H1 (cell line): ENCODE data around the gene PHC1. TPM values are rescaled to one million over a fixed set of nuclear protein-coding genes. Genes with fewer than 3 reads are reported as not detected.

Source experiments
- ASH2L ChIP-seq: fragments of 200-600, 300-600 bp; sonication (generic); IDR thresholded peaks from one replicate; pipeline ENCODE4 v1.7.1; 2017; ENCODE audit warnings: low read length
- CTBP2 ChIP-seq: IDR thresholded peaks from 2 replicates; pipeline ENCODE4 v1.7.0; 2011; ENCODE audit warnings: borderline replicate concordance, mild to moderate bottlenecking, moderate library complexity, mixed read lengths, low read length; ENCODE audit not compliant: insufficient read depth, insufficient read length
- HDAC2 ChIP-seq, 2 experiments: fragments of 300-600 bp in 1 of 2; sonication (generic) in 1 of 2; IDR thresholded peaks; 2 replicates each; pipeline ENCODE4 v1.6.1; 2011 to 2012; ENCODE audit warnings: low read depth in 2 of 2, low read length in 2 of 2, mild to moderate bottlenecking in 2 of 2, moderate library complexity in 2 of 2, borderline replicate concordance in 1 of 2, inconsistent platforms in 1 of 2
- KDM1A ChIP-seq: fragments of 200-600, 300-600 bp; sonication (generic); IDR thresholded peaks from 2 replicates; pipeline ENCODE4 v1.7.1; 2016; ENCODE audit warnings: mild to moderate bottlenecking, low read length, borderline replicate concordance
- PHF8 ChIP-seq: fragments of 200-600 bp; sonication (generic); conservative IDR thresholded peaks from 2 replicates; pipeline ENCODE4 v1.7.1; 2012; ENCODE audit warnings: low read depth, mild to moderate bottlenecking, inconsistent platforms, low read length, moderate library complexity
- SAP30 ChIP-seq: fragments of 300-600 bp; sonication (generic); IDR thresholded peaks from 2 replicates; pipeline ENCODE4 v1.7.1; 2012; ENCODE audit warnings: low read length, moderate library complexity, mild to moderate bottlenecking, inconsistent platforms; ENCODE audit not compliant: insufficient read depth, insufficient replicate concordance
- polyA plus RNA-seq, 7 experiments: library from polyadenylated mRNA; depleted of rRNA in 3 of 7; stranded (reverse) in 5 of 7; unstranded in 2 of 7; fragments of >200 nt in 5 of 7; fragments of 200-250 nt in 2 of 7; gene quantifications; 1 replicate in 5 of 7; 2 replicates in 1 of 7; 4 replicates in 1 of 7; pipeline versions ENCODE4 v1.2.1 to v1.2.3, GENCODE V29; 2011 to 2013; ENCODE audit warnings: missing spikeins in 2 of 7, mixed read lengths in 2 of 7
- total RNA-seq: library from RNA; stranded (reverse); fragmentation: NEBNext Ultra II Directional; extraction: Animal tissue kit (Norgen Biotek cat#: 25700); gene quantifications from 2 replicates; pipeline ENCODE4 v1.2.1, GENCODE V29; 2021

PHC1 gene
- total and polyA plus RNA-seq, 2 of the 8 experiments (the other 6 are each of a cell fraction or from before 2014, with no cell fraction given): 934 to 1,655 TPM

DNA sequence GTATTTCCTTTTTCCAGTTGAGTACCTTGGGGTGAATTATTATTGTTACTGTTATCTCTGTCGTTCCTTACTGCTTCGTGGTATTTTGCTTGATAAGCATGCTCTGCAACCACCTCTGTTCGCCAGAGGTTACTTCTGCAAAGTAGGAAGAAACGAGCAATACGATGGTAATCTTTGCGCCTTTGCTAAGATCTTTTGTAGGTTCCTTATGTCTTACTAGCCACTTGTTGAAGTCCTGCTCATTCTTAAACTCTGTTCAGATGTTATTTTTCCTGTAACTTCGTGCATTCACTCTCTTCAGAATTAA, 35.9 kb downstream of the PHC1 start (continued):
- TF ChIP-seq HDAC2 (IDR thresholded peaks at IDR 0.05; ENCODE audit: borderline replicate concordance in 1 of 2, low read depth in 2 of 2, low read length in 2 of 2): no peak
- TF ChIP-seq ASH2L: no peak
- no peak for TF ChIP-seq KDM1A
- no peak for TF ChIP-seq CTBP2
- TF ChIP-seq SAP30: no peak
- TF ChIP-seq PHF8: no peak; the same call in 1 of the 2 replicates
